SIG-M5 treated with dmso at 0.1 percent for 504 hours (cell line): Measurements from ENCODE around the gene MAPK6.
A peak's percentile ranks its signal among the peaks of the same experiment; 100 is the strongest.
"Not testable (repeated sequence)": the region's sequence is repeated elsewhere in the genome, so short reads cannot be mapped to it uniquely, and the experiment has no call there.

Experiments
- DNase-seq: peaks from one replicate; lab custom pipeline; 2025; ENCODE audit not compliant: unreplicated experiment; lab: John Stamatoyannopoulos, UW

The MAPK6 gene

DNA sequence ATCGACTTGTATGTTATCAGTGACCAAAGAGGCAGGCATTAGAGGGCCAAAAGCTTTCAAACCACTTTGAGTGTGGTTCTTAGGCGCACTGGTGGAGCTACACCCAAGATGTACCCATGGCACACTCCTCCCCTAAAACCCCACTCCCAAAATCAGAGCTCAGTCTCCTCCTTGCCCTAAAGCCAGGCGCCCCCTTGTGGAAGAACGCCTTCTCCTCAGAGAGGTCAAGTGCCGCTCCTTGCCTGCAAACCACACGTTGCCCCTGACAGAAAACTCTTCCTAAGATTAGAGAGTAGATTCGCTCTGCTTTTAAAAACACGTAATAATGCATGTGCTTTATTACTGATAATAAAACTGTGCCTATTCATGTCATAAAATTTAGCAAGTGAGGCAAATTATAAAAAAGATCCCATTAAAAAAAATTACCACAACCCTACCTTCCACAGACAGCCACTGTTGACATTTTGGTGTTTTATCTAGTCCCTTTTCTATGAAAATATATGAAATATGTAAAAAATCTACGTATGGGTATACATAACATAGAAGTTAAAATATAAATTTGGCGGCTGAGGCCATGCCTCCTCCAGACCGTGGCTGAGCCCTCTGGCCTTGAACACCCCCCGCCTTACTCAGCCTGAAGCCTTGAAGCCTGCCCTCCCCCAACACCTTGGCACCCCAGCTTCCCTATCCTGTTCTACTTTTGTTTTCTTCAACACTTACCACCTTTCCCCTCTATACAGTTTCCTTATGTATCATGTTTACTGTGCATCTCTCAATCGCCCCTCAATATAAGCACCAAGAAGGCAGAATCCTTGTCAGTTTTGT lies 60.1 kb downstream of the MAPK6 start:
- peak; percentile 34 for DNase-seq

DNA sequence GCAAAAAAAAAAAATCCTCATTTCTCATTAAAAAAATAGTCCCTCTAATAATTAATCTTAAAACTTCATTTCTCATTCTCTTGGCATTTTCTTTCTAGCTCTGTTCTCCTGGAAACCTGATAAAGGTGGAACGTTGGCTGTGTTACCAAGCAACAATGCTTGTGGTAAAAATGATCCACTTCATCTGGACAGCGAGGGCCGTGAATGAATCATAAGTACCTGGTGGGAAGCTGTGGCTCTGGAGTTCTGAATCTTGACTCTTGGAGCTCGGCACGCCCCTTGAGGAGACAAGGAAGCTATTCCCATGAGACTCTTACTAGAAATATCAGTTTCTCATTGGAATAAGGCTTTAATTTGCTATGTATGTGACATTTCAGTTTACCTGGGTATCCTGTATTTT lies 61.0 kb downstream of the MAPK6 start:
- no peak for DNase-seq

DNA sequence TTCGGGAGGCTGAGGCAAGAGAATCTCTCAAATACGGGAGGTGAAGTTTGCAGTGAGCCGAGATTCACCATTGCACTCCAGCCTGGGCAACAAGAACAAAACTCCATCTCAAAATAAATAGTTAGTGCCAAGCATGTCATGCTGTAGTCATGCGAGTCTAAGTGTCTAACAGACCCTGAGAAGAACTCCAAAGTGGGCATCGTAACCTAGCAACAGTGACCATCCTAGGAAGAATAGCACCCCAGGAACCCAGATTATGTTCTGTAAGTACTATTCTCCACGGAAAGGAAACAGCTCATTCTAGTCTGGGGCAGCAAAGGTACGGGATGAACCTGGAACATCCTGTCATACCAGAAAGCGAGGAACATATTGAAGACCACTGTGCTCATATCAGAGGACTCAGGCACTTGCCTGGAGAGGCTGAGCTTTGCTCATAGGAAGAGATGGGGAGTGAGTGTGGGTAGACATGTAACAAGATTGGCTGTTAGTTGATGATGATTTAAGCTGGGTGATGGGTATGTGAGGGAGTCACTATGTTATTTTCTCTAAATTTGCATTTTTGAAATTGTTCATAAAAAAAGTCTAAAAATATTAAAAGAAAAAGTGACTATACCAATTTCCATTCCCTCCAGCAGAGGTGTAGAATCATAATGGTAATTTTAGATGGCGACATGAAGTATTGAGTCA lies 61.8 kb downstream of the MAPK6 start:
- DNase-seq = no peak

DNA sequence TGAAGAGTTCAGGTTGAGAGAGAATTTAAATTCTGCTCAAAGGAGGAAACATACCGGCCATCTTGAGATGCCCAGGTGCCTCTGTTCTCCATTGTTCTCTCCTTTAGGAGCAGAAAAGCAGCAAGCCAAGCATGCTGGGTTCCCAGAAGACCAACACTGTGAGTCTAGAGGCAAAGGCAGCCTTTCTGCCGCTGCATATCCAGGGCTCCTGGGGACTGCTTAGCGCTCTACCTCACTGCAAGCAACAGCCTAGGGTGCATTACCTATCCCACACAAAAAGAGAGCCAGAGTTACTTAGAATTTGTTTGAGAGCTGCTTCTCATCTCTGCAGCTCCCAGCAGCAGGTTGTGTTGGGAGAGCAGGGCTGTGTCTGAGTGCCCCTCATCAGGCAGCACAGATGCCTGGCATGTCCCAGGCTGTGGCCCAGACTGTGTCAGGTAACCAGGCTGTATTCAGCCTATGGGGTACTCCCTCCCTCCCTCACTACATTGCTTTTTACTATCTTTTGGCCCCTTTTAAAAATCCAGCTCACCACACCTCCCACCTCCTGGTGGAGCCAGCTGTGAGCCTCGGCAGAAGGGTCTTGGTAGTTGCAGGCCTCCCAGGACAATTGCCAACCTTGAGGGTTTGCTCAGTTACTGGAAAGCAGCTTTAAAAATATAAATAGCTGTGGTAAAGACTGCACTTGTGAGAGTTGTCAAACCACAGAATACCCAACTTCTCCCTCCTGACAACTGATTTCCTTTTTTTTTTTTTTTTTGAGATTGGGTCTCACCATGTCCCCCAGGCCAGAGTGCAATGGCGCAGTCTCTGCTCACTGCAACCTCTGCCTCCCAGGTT lies 63.4 kb downstream of the MAPK6 start:
- peak; percentile 84 for DNase-seq

DNA sequence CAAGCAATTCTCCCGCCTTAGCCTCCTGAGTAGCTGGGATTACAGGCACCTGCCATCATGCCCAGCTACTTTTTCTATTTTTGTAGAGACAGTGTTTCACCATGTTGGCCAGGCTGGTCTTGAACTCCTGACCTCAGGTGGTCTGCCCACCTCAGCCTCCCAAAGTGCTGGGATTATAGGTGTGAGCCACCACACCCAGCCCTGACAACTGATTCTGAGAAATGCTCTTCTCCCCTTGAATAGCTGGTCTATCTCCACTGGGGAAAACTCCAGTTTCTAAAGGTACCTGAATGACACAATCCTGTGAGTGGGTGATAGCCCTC lies 64.0 kb downstream of the MAPK6 start:
- not testable (repeated sequence) for DNase-seq

DNA sequence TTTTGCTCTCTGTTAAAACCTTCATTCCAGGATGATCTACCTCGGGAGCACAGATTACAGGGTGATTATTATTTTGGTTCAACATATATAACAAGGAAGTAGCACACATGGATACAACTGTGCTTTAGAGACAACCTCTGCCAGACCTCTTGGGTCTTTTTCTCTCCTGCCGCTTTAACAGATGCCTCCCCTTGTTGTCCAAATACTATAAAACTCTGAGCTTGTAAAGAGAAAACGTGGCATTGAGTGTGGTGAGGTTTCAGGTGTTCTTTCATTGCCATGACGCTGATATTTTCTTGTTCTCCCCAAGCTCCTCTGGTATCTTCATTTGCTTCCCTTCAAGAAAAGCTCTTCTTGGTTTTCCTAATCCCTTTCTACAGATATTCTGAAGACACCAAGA lies 64.6 kb downstream of the MAPK6 start:
- DNase-seq = no peak

DNA sequence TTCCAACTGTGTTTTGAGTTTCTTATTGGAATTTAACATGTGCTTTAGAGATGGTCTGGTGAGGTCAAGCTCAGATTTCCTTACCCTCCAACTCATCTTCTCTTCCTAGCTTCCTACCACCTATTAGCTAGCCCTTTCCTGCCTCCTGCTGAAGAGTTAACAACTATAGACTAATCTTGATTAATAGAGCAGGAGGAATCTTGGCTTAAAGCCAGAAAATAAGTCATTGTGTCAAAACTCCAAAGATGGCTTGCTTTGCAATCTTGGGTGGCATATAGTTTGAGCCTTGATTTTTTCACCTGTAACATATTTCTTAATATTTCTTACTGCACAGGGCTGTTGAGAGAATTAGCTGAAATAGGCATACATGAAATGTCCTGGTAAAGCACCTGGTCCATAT lies 66.3 kb downstream of the MAPK6 start:
- no peak for DNase-seq

DNA sequence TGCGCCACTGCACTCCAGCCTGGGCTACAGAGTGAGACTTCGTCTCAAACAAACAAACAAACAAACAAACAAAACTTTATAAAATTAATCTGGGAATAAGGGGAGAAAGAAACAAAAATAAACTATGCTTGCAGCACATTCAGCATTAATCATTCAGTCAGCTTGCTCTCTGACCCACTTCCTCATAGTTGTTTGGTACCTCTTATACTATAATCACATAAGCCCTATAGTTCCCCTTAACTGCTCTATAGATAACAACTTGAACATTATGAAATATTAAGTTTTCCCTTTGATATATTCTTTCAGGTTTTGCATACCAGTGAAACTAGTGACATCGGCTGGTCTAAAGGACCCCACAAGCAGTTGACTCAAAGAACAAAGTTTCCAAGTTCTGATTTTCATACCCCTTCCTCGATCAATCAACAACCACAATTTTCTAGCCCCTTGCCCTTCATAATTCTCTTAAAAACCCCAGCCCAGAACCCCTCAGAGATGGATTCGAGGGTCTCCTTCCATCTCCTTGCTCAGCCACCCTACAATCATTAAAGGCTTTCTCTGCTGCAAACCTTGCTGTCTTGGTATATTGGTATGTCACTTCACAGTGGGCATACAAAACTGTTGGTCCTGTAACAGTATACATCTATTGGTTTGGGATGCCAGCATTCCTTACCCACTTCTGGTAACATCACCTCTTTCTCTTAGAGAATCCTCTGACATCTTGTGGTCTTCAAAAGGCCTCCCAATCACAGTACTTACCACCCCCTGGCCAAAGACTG lies 67.2 kb downstream of the MAPK6 start:
- DNase-seq = peak; percentile 15

DNA sequence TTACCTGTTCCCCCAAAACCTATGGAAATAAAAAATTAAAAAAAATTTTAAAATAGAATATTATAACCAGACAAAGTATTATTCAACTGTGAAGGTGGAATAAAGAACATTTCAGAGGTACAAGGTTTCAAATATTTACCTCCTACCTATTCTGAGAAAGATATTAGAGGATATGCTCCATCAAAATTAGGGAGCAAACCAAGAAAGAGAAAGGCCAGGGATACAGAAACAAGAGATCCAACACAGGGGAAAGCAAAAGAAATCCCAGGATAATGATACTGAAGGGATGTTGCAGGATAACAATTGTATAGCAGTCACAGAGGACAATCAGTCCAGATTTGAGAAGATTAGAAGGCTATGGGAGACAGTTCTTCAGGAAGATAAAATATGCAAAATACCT lies 71.2 kb downstream of the MAPK6 start:
- no peak for DNase-seq

DNA sequence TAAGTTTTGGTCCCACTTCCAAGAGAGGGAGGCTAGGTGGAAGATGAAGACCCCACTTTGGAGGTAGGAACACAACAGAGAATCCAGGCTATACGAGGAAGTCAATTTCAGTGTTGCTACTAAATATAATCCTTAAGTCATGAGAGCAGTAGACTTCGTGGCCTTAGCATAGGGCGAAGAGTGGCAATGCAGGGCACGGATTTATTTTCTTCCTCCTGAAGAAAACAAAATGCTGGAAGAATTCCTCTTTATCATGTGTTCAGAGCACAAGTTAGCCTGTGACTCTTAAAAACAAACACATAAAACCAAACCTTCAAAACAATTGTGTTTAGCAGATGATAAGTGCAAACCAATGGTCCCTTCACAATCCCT lies 74.1 kb downstream of the MAPK6 start:
- DNase-seq = no peak

DNA sequence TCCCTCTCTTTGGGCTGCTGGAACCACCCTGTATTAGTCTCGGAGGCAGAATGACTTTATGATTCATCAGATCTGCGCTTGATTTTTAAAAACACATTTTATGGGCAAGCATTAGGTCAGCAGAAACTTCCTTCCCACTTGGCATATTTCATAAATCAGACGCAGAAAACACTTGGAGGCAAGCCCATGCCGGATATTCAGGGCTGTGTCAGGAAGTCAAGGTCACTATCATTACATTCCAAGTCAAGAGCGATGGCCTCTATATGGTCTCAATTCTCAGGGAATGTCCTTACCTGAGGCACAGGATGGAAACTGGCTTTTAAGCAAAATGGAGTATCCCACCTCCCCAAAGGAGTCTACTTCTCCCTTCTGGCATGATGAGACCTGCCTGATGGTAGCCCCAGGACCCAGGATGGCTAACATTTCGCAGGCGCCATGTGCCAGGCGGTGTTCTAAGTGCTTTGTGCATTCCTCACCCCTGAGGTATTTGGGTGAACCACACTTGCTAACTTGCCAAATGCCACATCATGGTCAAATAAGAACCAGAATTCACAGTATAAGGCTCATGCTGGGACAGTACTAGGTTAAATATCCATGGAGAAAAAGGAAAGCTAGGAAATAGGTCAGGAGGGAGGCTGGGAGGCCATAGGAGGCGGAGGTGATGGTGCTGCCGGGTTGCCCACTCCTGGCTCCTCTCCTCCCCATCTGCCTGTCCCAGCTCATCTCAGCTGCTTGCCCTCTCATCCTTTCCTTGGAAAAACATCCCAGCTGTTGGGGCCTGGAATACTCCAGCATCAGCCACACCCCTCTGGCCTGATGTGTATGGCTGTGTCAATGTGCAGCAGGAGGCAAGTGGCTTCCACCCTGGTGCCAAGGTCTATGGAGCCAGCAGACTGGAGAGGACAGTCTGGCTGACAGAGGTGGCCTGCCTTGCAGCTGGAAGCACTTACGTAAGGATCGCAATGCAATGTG lies 74.8 kb downstream of the MAPK6 start:
- no peak for DNase-seq

DNA sequence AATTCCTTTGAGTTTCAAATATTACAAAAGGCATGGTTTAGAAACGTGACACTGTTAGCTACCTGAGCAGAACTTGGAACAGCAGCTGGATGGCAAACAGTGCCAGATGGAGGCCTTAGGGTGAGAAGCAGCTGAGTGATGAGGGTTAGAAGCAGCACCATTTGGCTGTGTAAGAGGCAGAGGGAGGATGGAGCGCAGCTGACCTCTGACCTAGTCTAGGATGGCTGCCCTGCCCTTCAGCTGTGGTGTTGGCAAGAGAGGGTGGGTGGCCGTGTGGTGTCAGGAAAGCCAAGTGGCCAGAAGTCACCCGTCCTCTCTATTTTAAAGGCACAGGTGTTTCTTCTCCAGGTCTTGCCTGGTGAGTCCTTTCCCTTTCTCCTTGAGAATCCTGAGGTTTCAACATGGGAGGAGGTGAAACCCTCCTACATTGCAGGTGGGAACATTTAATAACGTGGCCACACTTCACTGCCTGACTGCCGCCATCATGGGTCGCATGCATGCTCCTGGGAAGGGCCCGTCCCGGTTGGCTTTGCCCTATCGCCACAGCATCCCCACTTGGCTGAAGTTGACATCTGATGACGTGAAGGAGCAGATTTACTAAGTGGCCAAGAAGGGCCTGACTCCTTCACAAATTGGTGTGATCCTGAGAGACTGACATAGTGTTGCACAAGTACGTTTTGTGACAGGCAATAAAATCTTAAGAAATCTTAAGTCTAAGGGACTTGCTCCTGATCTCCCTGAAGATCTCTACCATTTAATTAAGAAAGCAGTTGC lies 76.0 kb downstream of the MAPK6 start:
- DNase-seq = peak; percentile 31

DNA sequence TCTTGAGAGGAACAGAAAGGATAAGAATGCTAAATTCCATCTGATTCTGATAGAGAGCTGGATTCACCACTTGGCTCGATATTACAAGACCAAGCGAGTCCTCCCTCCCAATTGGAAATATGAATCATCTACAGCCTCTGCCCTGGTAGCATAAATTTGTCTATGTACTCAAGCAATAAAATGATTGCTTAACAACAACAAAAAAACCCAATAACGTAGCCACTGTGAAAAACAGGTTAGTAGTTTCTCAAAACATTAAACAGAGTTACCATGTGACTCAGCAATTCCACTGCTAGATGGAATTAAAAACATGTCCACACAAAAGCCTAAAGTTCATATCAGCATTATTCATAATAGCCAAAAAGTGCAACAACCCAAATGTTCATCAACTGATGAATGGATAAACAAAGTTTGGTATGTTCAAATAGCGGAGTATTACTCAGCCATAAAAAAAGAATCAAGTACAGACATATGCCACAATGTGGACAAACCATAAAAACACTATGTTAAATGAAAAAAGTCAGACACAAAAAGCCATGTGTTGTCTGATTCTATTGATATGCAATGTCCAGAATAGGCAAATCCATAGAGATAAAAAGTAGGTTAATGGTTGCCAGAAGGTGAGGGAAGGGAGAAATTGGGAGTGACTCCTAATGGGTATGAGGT lies 76.7 kb downstream of the MAPK6 start:
- peak; percentile 51 for DNase-seq

DNA sequence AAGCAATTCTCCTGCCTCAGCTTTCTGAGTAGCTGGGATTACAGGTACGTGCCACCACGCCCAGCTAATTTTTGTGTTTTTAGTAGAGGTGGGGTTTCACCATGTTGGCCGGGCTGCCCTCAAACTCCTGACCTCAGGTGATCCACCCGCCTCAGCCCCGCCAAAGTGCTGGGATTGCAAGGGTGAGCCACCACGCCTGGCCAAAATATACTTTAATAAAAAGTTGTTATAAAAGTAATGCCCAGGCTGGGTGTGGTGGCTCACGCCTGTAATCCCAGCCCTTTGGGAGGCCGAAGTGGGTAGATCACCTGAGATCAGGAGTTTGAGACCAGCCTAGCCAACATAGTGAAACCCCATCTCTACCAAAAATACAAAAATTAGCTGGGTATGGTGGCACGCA lies 77.5 kb downstream of the MAPK6 start:
- DNase-seq = not testable (repeated sequence)

DNA sequence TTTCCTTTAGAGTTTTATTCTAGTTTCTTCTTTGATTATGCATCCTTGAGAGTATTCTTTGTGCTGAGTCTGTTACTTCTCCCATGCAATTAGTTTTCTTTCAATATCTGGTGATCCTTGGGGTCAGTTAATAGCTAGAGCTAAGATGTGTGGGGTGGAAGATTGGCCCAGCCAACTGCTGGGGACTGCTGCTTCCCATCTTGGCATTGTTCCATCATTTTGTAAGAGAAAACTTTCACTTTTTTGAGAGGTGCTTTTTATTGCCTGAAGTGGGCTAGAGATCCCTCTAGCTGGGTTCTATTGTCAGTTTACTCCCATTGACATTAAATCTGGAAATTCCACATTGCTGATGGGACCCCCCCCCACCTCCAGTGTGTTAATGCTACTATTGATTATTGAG lies 78.2 kb downstream of the MAPK6 start:
- DNase-seq = no peak

DNA sequence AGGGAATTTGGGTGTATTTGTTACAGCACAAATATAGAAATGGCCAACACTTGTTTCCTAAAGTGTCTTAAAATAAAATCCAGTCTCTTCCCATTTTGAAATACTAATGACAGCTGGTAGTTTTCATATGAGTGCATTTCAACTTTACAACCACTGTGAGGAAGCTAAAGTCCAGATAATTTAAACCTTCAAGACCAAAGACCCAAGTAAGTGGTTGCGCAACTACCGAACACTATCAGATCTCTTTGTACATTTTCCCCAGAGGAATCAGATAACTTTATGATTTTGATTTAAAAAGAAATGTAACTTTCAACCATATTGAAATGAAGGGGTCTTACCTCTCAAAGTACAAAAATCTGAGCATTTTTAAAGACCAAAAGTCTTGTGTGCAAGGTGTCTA lies 79.3 kb downstream of the MAPK6 start:
- DNase-seq = peak; percentile 35

DNA sequence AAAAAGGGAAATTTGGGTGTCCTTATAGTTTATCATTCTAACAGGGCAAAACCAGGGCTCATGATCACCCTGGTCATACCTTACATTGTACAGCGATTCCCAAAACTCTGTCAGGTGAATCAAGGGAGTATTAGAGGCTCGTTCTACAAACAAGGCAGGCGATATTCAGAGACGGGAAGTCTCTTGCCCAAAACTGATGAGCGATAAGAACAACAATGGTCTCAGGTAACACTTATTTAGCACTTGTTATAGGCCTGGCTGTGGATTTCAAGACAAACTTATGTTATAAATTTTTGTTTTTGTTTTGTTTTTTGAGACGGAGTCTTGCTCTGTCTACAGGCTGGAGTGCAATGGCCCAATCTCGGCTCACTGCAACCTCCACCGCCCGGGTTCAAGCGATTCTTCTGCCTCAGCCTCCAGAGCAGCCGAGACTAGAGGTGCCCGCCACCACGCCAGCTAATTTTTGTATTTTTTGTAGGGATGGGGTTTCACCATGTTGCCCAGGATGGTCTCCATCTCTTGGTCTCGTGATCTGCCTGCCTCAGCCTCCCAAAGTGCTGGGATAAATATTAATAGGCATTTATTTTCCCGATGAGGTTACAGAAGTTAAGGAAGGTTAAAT lies 80.7 kb downstream of the MAPK6 start:
- no peak for DNase-seq

DNA sequence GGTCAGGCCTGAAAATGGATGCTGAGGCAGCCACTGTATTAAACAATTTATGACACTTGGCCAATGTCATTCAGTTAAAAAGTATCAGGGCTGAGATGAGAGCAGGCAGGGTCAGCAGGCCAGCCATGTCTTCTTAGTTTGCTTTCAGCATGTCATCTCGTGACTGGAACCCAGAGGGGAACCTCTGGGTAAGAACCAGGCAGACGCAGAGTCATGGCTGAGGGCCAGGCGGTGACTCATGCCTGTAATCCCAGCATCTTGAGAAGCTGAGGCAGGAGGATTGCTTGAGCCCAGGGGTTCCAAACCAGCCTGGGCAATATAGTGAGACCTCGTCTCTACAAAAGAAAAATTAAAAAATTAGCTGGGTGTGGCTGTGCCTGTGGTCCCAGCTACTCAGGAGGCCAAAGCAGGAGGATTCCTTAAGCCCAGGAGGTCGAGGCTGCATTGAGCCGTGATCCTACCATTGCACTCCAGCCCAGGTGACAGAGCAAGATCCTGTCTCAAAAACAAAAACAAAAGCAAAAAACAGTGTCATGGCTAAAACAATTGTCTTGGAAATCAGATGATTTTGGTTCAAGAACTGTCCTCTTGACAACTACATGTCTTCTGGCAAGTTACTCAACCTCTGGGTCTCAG lies 81.9 kb downstream of the MAPK6 start:
- peak; percentile 63 for DNase-seq
